Measurements from ENCODE around the gene SLC39A5. TPM values are rescaled to one million over a fixed set of nuclear protein-coding genes. Genes with fewer than 3 reads are reported as not detected.

SLC39A5 gene, protein sequence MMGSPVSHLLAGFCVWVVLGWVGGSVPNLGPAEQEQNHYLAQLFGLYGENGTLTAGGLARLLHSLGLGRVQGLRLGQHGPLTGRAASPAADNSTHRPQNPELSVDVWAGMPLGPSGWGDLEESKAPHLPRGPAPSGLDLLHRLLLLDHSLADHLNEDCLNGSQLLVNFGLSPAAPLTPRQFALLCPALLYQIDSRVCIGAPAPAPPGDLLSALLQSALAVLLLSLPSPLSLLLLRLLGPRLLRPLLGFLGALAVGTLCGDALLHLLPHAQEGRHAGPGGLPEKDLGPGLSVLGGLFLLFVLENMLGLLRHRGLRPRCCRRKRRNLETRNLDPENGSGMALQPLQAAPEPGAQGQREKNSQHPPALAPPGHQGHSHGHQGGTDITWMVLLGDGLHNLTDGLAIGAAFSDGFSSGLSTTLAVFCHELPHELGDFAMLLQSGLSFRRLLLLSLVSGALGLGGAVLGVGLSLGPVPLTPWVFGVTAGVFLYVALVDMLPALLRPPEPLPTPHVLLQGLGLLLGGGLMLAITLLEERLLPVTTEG
- total RNA-seq = 1 to 10 TPM in 1 of 3 donors, under 1 TPM in 2; 0.70 to 1.4 (median 0.71) TPM
- total RNA-seq (2013) = 0.41 TPM

DNA sequence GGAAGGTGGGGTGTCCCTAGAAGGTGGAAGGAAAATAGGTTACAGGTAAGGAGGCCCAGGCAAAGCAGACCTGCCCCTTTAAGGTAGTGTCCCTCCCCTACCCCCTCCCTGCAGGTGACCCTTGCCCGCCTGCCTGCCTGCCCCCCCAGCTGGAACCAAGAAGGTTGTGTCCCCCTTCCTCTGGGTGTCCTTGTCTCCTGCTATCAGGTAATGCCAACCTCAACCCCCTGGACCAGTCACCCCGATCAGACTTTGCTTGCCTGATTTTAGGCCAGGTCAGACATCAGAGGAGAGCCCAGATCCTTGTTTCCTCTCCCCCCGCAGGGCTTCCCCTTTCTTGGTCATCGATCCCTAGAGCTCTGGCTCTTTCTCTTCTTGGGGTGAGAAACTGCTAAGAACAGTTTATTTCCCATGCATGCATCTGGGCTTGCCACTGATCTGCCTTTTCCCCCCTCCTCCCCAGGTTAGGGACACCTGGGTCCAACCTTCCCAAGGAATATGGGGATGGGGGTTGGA, at the start of gene SLC39A5:
SLC39A5 (plus strand) TSS at position 136 of the 516 bp plus-strand sequence. CDS start 1,224 bp downstream, outside the sequence.
- H3K9me3 Mint-ChIP-seq = no peaks in the 10 kb centered on the region
- WGBS (ENCODE audit: insufficient coverage) = 60% methylated on average over 4 of the region's 4 CpGs
- no peaks in the 10 kb centered on the region for H3K36me3 Mint-ChIP-seq
- H3K27ac Mint-ChIP-seq = no peak within 1 kb of the TSS
- Histone ChIP-seq H3K4me3 (ENCODE audit: low read length) (no peak within 1 kb of the TSS), H3K4me1 (ENCODE audit: control insufficient read depth, insufficient read depth, low read length) (peaks cover 1% of the 10 kb centered on the region), H3K36me3 (ENCODE audit: control insufficient read depth, insufficient read depth, low read length) (peaks cover 2% of the 10 kb centered on the region), H3K9me3 (ENCODE audit: control insufficient read depth, insufficient read depth, low read length) (no peaks in the 10 kb centered on the region), H3K27me3 (ENCODE audit: control insufficient read depth, insufficient read depth, low read length) (no peaks in the 10 kb centered on the region), H3K27ac (ENCODE audit: low read length) (no peak within 1 kb of the TSS)
- intact Hi-C loops (cut with micrococcal nuclease) = loop anchor here (10.0 kb wide), 1 partner anchor 185 kb away; the partner anchor contains the start of gene RPS26
- DNase-seq = no peak
- H3K4me3 Mint-ChIP-seq = no peak within 1 kb of the TSS
- peaks cover 11 to 14% of the 10 kb centered on the region in 2 donors for H3K4me1 Mint-ChIP-seq
- no peak for TF ChIP-seq CTCF (IDR thresholded peaks at IDR 0.05)
- no peaks in the 10 kb centered on the region for H3K27me3 Mint-ChIP-seq (ENCODE audit: low read depth in 2 of 2)
- no peak for ATAC-seq

- Histone ChIP-seq H3K36me3 (ENCODE audit: control insufficient read depth, insufficient read depth, low read length) (peaks cover 28% of the 10 kb centered on the region), H3K4me3 (ENCODE audit: low read length) (no peak overlapping the region), H3K9me3 (ENCODE audit: control insufficient read depth, insufficient read depth, low read length) (no peaks in the 10 kb centered on the region), H3K27ac (ENCODE audit: low read length) (no peak overlapping the region), H3K4me1 (ENCODE audit: control insufficient read depth, insufficient read depth, low read length) (peaks cover 27% of the 10 kb centered on the region), H3K27me3 (ENCODE audit: control insufficient read depth, insufficient read depth, low read length) (no peaks in the 10 kb centered on the region)
- intact Hi-C loops (cut with micrococcal nuclease) = loop anchor here (10.0 kb wide), 1 partner anchor 452 kb away; no protein-coding TSS in a partner anchor
- H3K4me3 Mint-ChIP-seq = no peak overlapping the region
- no peaks in the 10 kb centered on the region for H3K27me3 Mint-ChIP-seq (ENCODE audit: low read depth in 2 of 2)
- DNase-seq (no peak), ATAC-seq (no peak)
- H3K27ac Mint-ChIP-seq = peak overlapping the region; percentile 89 to 98
- WGBS (ENCODE audit: insufficient coverage) = no CpG with 5 or more reads among the region's 2 CpGs
- TF ChIP-seq CTCF (IDR thresholded peaks at IDR 0.05) = no peak
- H3K9me3 Mint-ChIP-seq = no peaks in the 10 kb centered on the region
- peaks cover 35 to 43% of the 10 kb centered on the region in 2 donors for H3K4me1 Mint-ChIP-seq
- peaks cover 17% of the 10 kb centered on the region for H3K36me3 Mint-ChIP-seq
These were observed 42.9 kb upstream of the SLC39A5 start for GRCh38 chr12:56186957-56187356.

- TF ChIP-seq CTCF (IDR thresholded peaks at IDR 0.05) = no peak
- peak overlapping the region; percentile 78 for H3K4me3 ChIP-seq (ENCODE audit: low read length)
- WGBS (ENCODE audit: insufficient coverage) = 9% methylated on average over 8 of the region's 10 CpGs
- no peaks in the 10 kb centered on the region for H3K27me3 ChIP-seq (ENCODE audit: control insufficient read depth, insufficient read depth, low read length)
- peaks cover 21% of the 10 kb centered on the region for H3K36me3 ChIP-seq (ENCODE audit: control insufficient read depth, insufficient read depth, low read length)
- DNase-seq = peak in 1 of 2 donors; percentile 39
- Mint-ChIP-seq H3K27ac (peak overlapping the region; percentile 89 to 98), H3K4me1 (peaks cover 42 to 52% of the 10 kb centered on the region in 2 donors), H3K36me3 (peaks cover 17% of the 10 kb centered on the region), H3K27me3 (ENCODE audit: low read depth in 2 of 2) (no peaks in the 10 kb centered on the region), H3K4me3 (peak overlapping the region; percentile 95), H3K9me3 (no peaks in the 10 kb centered on the region)
- no peak for ATAC-seq
- H3K27ac ChIP-seq (ENCODE audit: low read length) = peak overlapping the region; percentile 77
- H3K4me1 ChIP-seq (ENCODE audit: control insufficient read depth, insufficient read depth, low read length) = peaks cover 27% of the 10 kb centered on the region
- intact Hi-C loops (cut with micrococcal nuclease) = loop anchor here (2.0 to 10.0 kb wide), 3 partner anchors 35 to 453 kb away; partner anchors contain the start of genes MYL6B and ZC3H10
- no peaks in the 10 kb centered on the region for H3K9me3 ChIP-seq (ENCODE audit: control insufficient read depth, insufficient read depth, low read length)
These were observed 41.6 kb upstream of the SLC39A5 start for GRCh38 chr12:56188131-56188777.
